IMR-90 (cell line): ENCODE data around the gene UTP4.

ENCODE experiments used
- CHD1 ChIP-seq: IDR thresholded peaks from 2 replicates; pipeline ENCODE4 v1.6.1; 2012; ENCODE audit warnings: low read depth, low read length, improper control_type of control experiment
- MAZ ChIP-seq: IDR thresholded peaks from 2 replicates; pipeline ENCODE4 v1.6.1; 2012; ENCODE audit warnings: low read depth, mild to moderate bottlenecking, low read length, improper control_type of control experiment, moderate library complexity, borderline replicate concordance
- POLR2A ChIP-seq: IDR thresholded peaks from 2 replicates; pipeline ENCODE4 v1.6.1; 2012; ENCODE audit warnings: mild to moderate bottlenecking, low read depth, low read length
- RAD21 ChIP-seq: IDR thresholded peaks from 2 replicates; pipeline ENCODE4 v1.6.1; 2012; ENCODE audit warnings: low read length, improper control_type of control experiment
- RCOR1 ChIP-seq: IDR thresholded peaks from 2 replicates; pipeline ENCODE4 v1.6.1; 2012; ENCODE audit warnings: mild to moderate bottlenecking, low read length, improper control_type of control experiment; ENCODE audit not compliant: insufficient replicate concordance
- RFX5 ChIP-seq: IDR thresholded peaks from 2 replicates; pipeline ENCODE4 v1.8.0; 2012; ENCODE audit warnings: low read depth, mild to moderate bottlenecking, low read length, moderate library complexity
- SMC3 ChIP-seq: fragments of 150-350 bp; IDR thresholded peaks from 2 replicates; pipeline ENCODE4 v1.6.1; 2016; ENCODE audit warnings: low read depth, mild to moderate bottlenecking, antibody characterized with exemption, low read length, moderate library complexity
- TF ChIP-seq, protein P1 (sequence below): conservative IDR thresholded peaks from 2 replicates; pipeline ENCODE4 v1.5.1; 2012; ENCODE audit warnings: mild to moderate bottlenecking, low read depth, low read length, improper control_type of control experiment
- TF ChIP-seq, protein P2 (sequence below): fragments of 150-350 bp; IDR thresholded peaks from 2 replicates; pipeline ENCODE4 v1.6.1; 2017; ENCODE audit warnings: mild to moderate bottlenecking, antibody characterized with exemption, low read length, low read depth
- TF ChIP-seq, protein P3 (sequence below): fragments of 150-350 bp; IDR thresholded peaks from 2 replicates; pipeline ENCODE4 v1.6.1; 2016; ENCODE audit warnings: low read depth, mild to moderate bottlenecking, low read length, moderate library complexity, borderline replicate concordance

DNA sequence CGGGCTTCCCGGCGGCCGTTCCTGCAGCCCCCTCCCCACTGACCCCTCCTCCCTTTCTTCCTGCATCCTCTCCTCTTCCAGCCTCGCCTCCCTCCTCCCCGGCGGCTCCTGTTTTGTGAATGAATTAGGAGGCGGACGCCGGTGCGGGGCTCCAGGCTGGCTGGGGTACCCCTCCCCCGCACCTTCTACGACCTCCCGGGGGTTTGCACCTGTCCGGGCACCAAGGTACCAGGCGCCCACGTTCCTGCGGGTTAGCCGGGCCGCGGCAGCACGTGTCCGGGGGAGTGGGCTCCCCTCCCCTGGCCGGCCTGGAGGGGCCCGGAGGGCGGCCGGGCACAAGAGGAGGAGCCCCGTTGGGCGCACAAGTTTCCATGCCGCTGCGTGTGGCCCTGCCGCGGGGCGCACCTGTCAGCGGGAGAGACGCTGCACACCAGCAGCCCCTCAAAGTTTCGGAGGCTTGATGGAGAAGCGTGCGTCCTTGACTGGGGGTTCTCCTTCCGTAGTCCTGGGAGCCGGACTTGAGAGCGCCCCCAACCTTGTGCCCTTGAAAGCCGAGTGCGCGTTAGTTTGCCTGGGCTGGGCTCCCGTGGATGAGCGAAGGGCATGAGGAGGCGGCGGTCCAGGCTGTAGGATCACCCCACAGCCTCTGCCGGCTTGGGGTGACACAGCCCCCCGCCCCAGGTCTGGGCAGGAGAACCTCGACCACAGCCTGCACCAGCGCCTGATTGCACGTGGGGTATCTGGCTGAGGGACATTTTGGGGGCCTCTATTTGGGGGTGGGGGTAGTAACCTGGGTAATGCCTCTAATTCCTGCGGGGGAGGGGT, 25.7 kb upstream of the UTP4 start:
- TF ChIP-seq, protein P1, sequence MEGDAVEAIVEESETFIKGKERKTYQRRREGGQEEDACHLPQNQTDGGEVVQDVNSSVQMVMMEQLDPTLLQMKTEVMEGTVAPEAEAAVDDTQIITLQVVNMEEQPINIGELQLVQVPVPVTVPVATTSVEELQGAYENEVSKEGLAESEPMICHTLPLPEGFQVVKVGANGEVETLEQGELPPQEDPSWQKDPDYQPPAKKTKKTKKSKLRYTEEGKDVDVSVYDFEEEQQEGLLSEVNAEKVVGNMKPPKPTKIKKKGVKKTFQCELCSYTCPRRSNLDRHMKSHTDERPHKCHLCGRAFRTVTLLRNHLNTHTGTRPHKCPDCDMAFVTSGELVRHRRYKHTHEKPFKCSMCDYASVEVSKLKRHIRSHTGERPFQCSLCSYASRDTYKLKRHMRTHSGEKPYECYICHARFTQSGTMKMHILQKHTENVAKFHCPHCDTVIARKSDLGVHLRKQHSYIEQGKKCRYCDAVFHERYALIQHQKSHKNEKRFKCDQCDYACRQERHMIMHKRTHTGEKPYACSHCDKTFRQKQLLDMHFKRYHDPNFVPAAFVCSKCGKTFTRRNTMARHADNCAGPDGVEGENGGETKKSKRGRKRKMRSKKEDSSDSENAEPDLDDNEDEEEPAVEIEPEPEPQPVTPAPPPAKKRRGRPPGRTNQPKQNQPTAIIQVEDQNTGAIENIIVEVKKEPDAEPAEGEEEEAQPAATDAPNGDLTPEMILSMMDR = no peak
- no peak for TF ChIP-seq POLR2A
- no peak for TF ChIP-seq RFX5
- TF ChIP-seq, protein P2, sequence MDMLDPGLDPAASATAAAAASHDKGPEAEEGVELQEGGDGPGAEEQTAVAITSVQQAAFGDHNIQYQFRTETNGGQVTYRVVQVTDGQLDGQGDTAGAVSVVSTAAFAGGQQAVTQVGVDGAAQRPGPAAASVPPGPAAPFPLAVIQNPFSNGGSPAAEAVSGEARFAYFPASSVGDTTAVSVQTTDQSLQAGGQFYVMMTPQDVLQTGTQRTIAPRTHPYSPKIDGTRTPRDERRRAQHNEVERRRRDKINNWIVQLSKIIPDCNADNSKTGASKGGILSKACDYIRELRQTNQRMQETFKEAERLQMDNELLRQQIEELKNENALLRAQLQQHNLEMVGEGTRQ = no peak
- TF ChIP-seq RAD21 = no peak
- TF ChIP-seq, protein P3, sequence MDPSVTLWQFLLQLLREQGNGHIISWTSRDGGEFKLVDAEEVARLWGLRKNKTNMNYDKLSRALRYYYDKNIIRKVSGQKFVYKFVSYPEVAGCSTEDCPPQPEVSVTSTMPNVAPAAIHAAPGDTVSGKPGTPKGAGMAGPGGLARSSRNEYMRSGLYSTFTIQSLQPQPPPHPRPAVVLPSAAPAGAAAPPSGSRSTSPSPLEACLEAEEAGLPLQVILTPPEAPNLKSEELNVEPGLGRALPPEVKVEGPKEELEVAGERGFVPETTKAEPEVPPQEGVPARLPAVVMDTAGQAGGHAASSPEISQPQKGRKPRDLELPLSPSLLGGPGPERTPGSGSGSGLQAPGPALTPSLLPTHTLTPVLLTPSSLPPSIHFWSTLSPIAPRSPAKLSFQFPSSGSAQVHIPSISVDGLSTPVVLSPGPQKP = no peak
- TF ChIP-seq RCOR1 = no peak
- TF ChIP-seq CHD1 = no peak
- TF ChIP-seq SMC3 = no peak
- TF ChIP-seq MAZ = no peak
